Osteoblast (primary cell): ENCODE measurements around the gene MAP3K21. TPM values are rescaled to one million over a fixed set of nuclear protein-coding genes. Genes with fewer than 3 reads are reported as not detected.

Source experiments
- DNase-seq: peaks from one replicate; pipeline ENCODE4 v3.0.0; 2011; ENCODE audit warnings: low spot score, mixed read lengths; ENCODE audit not compliant: insufficient read length; ENCODE audit errors: missing footprints
- H2AFZ ChIP-seq: 2 replicates; pipeline ENCODE4 v1.6.0; 2011; ENCODE audit warnings: mild to moderate bottlenecking, low read length
- H3K27ac ChIP-seq: 2 replicates; pipeline ENCODE4 v1.5.1; 2011; ENCODE audit warnings: mild to moderate bottlenecking, low read depth, low read length, moderate library complexity
- H3K27me3 ChIP-seq: 2 replicates; pipeline ENCODE4 v1.6.0; 2012; ENCODE audit warnings: mild to moderate bottlenecking, control low read depth, inconsistent platforms, low read length, moderate library complexity; ENCODE audit not compliant: insufficient read depth
- H3K36me3 ChIP-seq: 2 replicates; pipeline ENCODE4 v1.5.1; 2011; ENCODE audit warnings: mild to moderate bottlenecking, low read length, control low read depth, moderate library complexity; ENCODE audit not compliant: insufficient read depth
- H3K4me1 ChIP-seq: 2 replicates; pipeline ENCODE4 v1.5.1; 2011; ENCODE audit warnings: mild to moderate bottlenecking, low read length, control low read depth, moderate library complexity; ENCODE audit not compliant: insufficient read depth
- H3K4me2 ChIP-seq: 2 replicates; pipeline ENCODE4 v1.6.0; 2011; ENCODE audit warnings: mild to moderate bottlenecking, low read length; ENCODE audit not compliant: insufficient read depth
- H3K4me3 ChIP-seq: fragments of 200-600 bp; sonication (generic); 3 replicates; pipeline ENCODE4 v1.5.1; 2012; ENCODE audit warnings: mild to moderate bottlenecking, low read length, inconsistent platforms; ENCODE audit not compliant: insufficient read depth
- H3K79me2 ChIP-seq: 2 replicates; pipeline ENCODE4 v1.6.0; 2012; ENCODE audit warnings: mild to moderate bottlenecking, low read length, control low read depth, inconsistent platforms; ENCODE audit not compliant: insufficient read depth
- H3K9me3 ChIP-seq: 2 replicates; pipeline ENCODE4 v1.5.1; 2011; ENCODE audit warnings: low read depth, low read length, control low read depth
- H4K20me1 ChIP-seq: 2 replicates; pipeline ENCODE4 v1.6.0; 2012; ENCODE audit warnings: mild to moderate bottlenecking, low read length, control low read depth; ENCODE audit not compliant: insufficient read depth
- CTCF ChIP-seq: IDR thresholded peaks from 2 replicates; pipeline ENCODE4 v1.5.1; 2011; ENCODE audit warnings: mild to moderate bottlenecking, low read depth, low read length, moderate library complexity; ENCODE audit errors: extremely low read depth
- total RNA-seq: library from RNA; depleted of rRNA; stranded (reverse); fragments of >200 nt; gene quantifications from 2 replicates; pipeline ENCODE4 v1.2.3, GENCODE V29; 2012

Gene MAP3K21
- total RNA-seq, 1 donor: under 0.01 TPM

GRCh38 chr1:233282582-233282886 lies 45.0 kb upstream of the MAP3K21 start:
- H2AFZ ChIP-seq: no peak overlapping the region
- no peak overlapping the region for H3K4me3 ChIP-seq
- H3K36me3 ChIP-seq: no peaks in the 10 kb centered on the region
- H3K9me3 ChIP-seq: no peaks in the 10 kb centered on the region
- no peak overlapping the region for H3K27ac ChIP-seq
- H3K4me1 ChIP-seq: peaks cover 7% of the 10 kb centered on the region
- no peak for DNase-seq
- H4K20me1 ChIP-seq: peaks cover 24% of the 10 kb centered on the region
- H3K79me2 ChIP-seq: peaks cover 14% of the 10 kb centered on the region
- no peak for TF ChIP-seq CTCF
- H3K27me3 ChIP-seq: no peaks in the 10 kb centered on the region
- H3K4me2 ChIP-seq: no peak overlapping the region

- Histone ChIP-seq H2AFZ (no peak overlapping the region), H3K27ac (no peak overlapping the region), H3K36me3 (no peaks in the 10 kb centered on the region), H3K4me2 (no peak overlapping the region), H4K20me1 (peaks cover 13% of the 10 kb centered on the region), H3K79me2 (peaks cover 43% of the 10 kb centered on the region), H3K9me3 (no peaks in the 10 kb centered on the region), H3K27me3 (no peaks in the 10 kb centered on the region), H3K4me3 (no peak overlapping the region), H3K4me1 (peaks cover 6% of the 10 kb centered on the region)
- DNase-seq: no peak
- TF ChIP-seq CTCF: no peak
These were observed 37.8 kb upstream of the MAP3K21 start for GRCh38 chr1:233289676-233290075.

GRCh38 chr1:233290396-233291034 lies 37.0 kb upstream of the MAP3K21 start:
- Histone ChIP-seq H3K4me3 (no peak overlapping the region), H3K79me2 (peaks cover 49% of the 10 kb centered on the region), H3K36me3 (no peaks in the 10 kb centered on the region), H3K27ac (no peak overlapping the region), H4K20me1 (peaks cover 11% of the 10 kb centered on the region), H3K4me2 (no peak overlapping the region), H3K9me3 (no peaks in the 10 kb centered on the region), H3K4me1 (peaks cover 11% of the 10 kb centered on the region), H2AFZ (no peak overlapping the region), H3K27me3 (no peaks in the 10 kb centered on the region)
- no peak for TF ChIP-seq CTCF
- no peak for DNase-seq

GRCh38 chr1:233293556-233294446 lies 33.7 kb upstream of the MAP3K21 start:
- peak; percentile 64 for DNase-seq
- TF ChIP-seq CTCF: no peak
- H3K4me3 ChIP-seq: no peak overlapping the region
- peaks cover 41% of the 10 kb centered on the region for H3K79me2 ChIP-seq
- peaks cover 11% of the 10 kb centered on the region for H3K4me1 ChIP-seq
- no peak overlapping the region for H2AFZ ChIP-seq
- no peak overlapping the region for H3K27ac ChIP-seq
- H3K9me3 ChIP-seq: no peaks in the 10 kb centered on the region
- H3K4me2 ChIP-seq: no peak overlapping the region
- no peaks in the 10 kb centered on the region for H3K27me3 ChIP-seq
- peaks cover 3% of the 10 kb centered on the region for H4K20me1 ChIP-seq
- H3K36me3 ChIP-seq: no peaks in the 10 kb centered on the region
